Activated T-helper 1 cell treated with anti-CD3 and anti-CD28 coated beads, Interleukin-2, amount 50 U/mL, for 16 hours (primary cell): ENCODE measurements around the gene DOK3.

Experiments used
- DNase-seq, 2 donors: peaks; one replicate each; pipeline ENCODE4 v3.0.0-alpha.2; 2020; ENCODE audit warnings: low read depth in 1 of 2, low spot score in 1 of 2

The DOK3 gene

DNA sequence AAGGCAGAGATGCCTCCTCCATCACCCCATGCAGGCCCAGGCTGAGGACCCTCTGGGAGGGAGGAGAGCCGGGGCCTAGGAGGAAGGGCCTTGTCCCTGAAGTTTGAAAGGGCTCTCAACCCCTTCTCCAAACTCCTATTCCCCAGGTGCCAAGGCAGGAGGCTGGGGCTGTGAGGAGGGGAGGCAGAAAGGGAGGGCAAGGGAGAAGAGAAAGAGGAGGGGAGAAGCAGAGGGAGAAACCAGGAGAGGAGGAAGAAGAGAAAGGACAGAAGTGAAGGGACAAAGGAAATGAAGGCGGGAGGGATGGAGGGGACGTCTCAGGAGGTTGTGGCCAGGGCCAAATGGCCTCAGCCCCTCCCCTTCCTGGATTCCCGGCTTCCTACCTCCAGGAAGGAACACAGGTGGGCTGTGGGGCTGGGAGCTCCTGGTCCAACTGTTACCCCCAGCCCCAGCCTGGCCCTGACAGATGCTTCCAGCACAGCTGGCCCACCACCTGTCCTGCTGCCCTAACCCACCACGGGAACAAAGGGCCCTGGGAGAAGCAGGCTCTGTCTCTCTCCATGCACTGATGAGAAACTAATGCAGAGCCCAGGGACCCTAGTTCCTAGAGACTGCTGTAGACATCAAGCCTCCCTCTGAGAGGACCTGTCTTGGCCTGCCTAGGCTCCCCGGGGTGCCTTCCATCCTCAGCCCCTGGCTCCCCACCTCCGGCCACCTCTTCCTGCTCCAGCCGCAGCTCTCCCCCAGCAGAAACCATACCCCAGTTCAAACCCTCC is 39.7 kb downstream of the DOK3 start:
- DNase-seq: no peak

- DNase-seq: no peak
Measured at GRCh38 chr5:177468685-177469628, 40.7 kb downstream of the DOK3 start.

GRCh38 chr5:177468329-177468684 is 41.3 kb downstream of the DOK3 start:
- DNase-seq: no peak

DNA sequence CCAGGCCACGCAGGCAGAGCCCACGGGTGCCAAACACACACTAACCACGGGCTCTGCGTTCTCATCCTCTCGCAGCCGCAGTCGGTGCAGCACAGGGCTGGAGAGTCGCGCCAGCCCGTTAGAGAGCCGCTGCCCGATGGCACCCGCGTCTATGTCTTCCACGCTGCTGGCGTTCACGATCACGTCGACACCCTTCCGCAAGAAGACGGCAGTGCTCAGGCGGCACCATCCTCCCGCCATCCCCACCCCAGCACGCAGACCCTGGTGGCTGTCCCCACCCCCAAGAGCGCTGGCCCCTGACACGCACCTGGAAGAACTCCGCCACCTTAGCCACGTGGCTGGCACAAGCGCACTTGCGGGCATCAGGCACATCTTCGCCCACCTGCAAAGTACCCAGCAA is 42.2 kb downstream of the DOK3 start:
- DNase-seq: no peak

GRCh38 chr5:177466861-177467260 is 42.8 kb downstream of the DOK3 start:
- DNase-seq: no peak

GRCh38 chr5:177465044-177465443 is 44.6 kb downstream of the DOK3 start:
- no peak for DNase-seq

- DNase-seq: no peak
Measured at GRCh38 chr5:177462021-177462670, 47.5 kb downstream of the DOK3 start.

- DNase-seq: no peak
Measured at GRCh38 chr5:177459819-177460628, 49.6 kb downstream of the DOK3 start.

DNA sequence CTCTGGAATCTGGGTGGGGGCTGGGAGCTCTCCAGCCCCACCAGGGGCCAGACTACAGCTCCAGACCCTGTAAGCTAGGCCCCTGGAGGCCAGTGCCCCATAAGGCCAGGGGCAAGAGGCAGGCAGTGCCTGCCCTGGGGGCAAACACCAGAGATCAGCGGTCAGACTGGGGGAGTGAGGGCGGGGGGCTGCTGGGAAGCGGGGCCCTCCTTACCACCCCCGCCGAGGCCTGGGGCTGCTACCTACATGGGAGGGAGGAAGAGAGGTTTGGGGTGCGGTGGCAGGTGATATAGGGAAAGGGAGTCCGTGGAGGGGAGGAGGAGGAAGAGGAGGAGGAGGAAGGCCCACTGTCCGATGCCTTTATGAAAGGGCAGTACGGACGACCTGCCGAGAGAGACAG is 50.3 kb downstream of the DOK3 start:
- DNase-seq: no peak

- DNase-seq: no peak
Measured at GRCh38 chr5:177458912-177459350, 50.7 kb downstream of the DOK3 start.

DNA sequence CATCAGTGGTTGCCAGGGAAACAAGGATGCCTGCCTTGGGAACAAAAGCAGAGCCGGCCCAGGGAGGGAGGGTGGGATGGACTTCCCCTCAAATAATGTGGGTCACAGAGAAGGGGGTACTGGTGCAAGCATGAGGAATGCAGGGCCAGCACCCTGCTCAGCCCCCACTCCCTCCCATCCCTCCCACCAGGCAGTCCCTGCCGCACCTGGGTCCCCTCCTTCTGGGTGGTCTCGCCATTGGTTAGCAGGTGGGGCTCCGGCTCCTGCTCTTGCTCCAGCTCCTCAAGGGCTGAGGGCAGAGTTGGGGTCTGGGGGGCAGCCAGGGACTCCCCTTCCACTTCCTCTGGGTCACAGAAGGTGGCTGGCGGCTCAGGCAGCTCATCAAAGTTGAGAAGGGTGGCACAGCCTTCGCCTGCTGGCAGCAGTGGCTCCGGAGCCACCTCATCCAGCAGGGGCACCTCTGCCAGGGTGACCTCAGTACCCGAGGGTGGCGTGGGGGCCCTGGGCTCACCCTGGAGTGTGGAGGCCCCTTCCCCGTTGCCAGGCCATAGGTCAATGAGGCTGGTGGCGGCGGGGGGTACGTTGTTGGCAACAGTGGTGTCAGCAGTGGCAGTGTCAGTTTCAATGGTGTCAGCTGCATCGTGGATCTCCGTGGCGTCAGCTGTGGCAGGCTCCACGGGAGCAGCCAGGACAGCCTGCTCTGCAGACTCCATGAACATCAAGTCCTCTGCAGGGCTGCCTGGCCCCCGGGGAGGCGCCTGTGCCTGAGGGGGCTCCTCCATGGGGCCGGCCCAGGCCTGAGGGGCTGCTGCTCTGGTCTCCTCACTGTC is 51.6 kb downstream of the DOK3 start:
- no peak for DNase-seq

DNA sequence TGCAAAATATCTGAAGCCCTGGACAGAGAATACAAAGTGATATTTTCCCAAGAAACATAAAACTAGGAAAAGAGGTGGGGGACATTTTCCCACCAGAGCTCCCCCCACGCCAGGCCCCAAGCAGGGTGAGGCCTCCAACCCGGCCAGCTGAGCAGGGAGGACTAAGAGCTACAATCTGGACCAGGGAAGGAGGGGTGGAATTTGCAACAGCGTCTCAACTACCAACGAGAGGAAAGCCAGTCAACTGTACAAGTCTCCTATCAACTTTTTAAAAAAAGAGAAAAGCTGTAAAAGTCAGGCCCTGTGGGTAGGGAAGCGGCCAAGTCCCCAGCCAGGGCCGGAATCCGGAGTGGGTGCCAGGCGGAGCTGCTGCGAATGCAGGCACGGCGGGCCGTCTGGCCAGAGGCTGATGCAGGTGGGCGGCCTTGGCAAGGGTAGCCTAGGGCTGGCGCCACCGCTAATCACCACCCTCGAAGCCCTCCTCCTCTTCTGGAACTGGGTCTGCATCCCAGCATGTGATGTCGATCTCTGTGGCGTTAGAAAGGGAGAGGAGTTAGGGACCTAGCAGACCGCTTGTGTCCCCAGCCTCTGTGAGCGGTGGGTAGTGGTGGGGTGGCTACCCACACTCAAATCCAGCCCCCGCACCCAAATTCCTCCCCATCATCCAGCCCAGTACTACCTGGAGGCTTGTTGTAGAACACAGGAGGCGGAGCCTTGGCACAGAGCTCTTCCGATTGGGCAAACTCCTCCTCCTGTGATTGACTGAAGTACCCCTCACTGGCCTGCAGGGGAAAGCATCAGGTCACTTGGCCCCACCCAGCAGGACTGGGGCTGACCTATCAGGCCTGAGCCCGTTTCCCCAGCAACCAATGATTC is 52.4 kb downstream of the DOK3 start:
- no peak for DNase-seq

DNA sequence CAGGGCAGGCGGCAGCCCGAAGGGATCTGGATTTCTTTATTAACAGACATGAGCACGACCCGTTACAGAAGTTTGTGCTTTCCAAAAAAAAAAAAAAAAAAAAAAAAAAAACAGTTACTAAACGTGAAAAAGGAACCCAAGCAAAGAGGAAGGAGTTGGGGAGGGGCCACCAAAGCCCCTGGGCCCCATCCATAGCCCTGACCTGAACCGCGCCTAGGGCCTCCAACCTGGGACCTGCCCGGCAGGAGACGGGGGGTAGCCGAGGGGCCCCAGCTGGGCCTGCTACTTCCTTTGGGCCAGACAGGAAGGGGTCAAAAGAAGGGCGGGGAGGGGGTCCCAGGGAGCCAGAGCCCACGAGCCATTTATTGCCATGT is 53.0 kb downstream of the DOK3 start:
- no peak for DNase-seq

DNA sequence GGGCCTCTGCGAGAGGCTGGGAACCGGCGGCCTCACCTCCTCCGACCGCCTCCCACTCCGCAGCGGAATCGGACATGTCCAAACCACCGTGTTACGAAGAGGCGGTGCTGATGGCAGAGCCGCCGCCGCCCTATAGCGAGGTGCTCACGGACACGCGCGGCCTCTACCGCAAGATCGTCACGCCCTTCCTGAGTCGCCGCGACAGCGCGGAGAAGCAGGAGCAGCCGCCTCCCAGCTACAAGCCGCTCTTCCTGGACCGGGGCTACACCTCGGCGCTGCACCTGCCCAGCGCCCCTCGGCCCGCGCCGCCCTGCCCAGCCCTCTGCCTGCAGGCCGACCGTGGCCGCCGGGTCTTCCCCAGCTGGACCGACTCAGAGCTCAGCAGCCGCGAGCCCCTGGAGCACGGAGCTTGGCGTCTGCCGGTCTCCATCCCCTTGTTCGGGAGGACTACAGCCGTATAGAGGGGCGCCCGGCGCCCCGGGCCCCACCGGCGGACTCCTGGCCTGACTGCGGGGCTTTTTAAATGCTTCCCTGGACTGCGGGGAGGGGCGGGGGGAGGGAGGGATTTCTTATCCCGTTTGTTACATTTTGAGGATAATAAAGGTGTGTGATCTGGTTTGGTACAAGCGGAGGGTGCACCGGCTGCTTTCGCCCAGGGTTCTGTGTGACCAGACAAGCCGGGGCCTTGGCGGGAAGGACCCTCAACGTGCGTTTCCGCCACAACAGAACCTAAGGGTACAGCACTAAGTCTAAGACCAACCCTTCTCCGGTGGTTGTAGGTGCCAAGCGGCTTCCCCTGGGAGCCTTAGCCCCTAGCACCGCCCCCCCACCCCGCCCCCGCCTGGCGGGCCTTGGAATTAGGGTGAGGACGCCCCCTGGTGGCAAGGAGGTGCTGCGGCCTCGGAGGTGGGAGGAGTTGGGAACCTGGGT is 53.7 kb downstream of the DOK3 start:
- DNase-seq: peak; percentile 93 to 98

GRCh38 chr5:177455036-177455660 is 54.5 kb downstream of the DOK3 start:
- peak; percentile 81 to 91 for DNase-seq

DNA sequence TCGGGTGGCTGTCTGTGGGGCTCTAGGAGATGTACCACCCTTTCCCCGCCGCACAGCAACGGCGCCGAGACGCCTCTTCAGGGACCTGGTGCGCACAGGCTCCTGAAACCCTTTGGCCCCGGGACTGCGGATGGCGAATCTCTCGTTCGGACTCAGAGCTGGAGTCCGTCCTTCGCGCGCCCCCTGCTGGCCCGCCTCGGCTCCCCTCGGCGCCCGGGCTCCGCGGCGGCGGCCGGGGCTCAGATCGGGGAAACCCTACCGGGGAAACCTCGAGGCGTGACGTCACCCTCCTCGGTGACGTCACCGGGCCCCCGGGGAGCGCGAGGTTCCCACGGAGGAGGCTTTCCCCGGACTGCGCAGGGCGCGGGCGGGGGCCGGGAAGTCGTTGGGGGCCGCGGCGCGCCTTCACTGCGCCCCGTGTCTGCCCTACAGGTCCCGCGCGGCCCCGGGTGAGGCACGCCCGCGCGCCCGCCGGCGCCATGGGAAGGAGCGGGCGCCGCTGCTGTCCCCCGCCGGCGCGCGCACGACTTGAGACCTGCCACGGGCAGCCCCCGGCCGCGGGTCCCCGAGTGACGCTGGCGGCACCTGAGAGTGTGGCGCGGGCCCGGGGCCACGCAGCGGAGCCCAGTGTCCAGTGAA is 55.1 kb downstream of the DOK3 start:
- DNase-seq: peak; percentile 88 to 96

DNA sequence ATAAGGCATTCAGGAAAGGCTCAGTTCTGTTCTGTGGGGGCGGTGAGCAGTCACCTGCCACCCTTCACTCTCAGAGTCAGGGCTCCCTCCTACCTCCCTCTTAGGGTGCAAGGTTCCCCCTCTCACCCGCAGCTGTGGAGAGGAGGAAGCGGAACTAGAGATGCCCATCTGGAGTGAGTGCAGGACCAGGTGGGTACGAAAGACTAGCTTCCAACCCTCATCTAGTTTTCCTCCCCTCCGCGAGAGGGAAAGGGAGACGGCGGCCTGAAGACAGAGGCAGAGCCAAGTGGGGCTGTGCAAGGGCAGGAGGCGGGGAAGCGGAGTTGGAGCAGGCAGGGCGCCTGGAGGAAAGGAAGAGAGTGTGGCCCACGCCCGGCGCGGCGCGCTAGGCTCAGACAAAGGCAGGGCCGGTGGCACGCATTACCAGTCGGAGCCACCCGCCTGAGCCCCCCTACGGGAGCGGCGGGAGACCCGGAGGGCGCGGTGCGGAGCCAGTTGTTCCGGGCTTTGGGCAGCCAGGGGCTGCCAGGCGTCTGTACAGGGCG is 55.7 kb downstream of the DOK3 start:
- no peak for DNase-seq
